ENCODE results near the gene SH3BP2.

SH3BP2 gene

GRCh38 chr4:2781911-2782310 is 11.0 kb upstream of the SH3BP2 start:
- no peak for DNase-seq (ENCODE audit: low read depth)
- no peak overlapping the region for H3K4me3 ChIP-seq (ENCODE audit: low read depth, low read length)
- no peak for TF ChIP-seq CTCF (IDR thresholded peaks at IDR 0.05; ENCODE audit: insufficient read depth, low read depth, low read length, missing control alignments)

- DNase-seq (ENCODE audit: low read depth) = no peak
- H3K4me3 ChIP-seq (ENCODE audit: low read depth, low read length) = no peak overlapping the region
- no peak for TF ChIP-seq CTCF (IDR thresholded peaks at IDR 0.05; ENCODE audit: insufficient read depth, low read depth, low read length, missing control alignments)
Observed at GRCh38 chr4:2783790-2784189, 9.1 kb upstream of the SH3BP2 start.

GRCh38 chr4:2785613-2786012 is 7.3 kb upstream of the SH3BP2 start:
- no peak overlapping the region for H3K4me3 ChIP-seq (ENCODE audit: low read depth, low read length)
- no peak for TF ChIP-seq CTCF (IDR thresholded peaks at IDR 0.05; ENCODE audit: insufficient read depth, low read depth, low read length, missing control alignments)
- DNase-seq (ENCODE audit: low read depth) = peak; percentile 75

- peak; percentile 74 for DNase-seq (ENCODE audit: low read depth)
- no peak for TF ChIP-seq CTCF (IDR thresholded peaks at IDR 0.05; ENCODE audit: insufficient read depth, low read depth, low read length, missing control alignments)
- no peak overlapping the region for H3K4me3 ChIP-seq (ENCODE audit: low read depth, low read length)
Observed at GRCh38 chr4:2786152-2786671, 6.7 kb upstream of the SH3BP2 start.

- TF ChIP-seq CTCF (IDR thresholded peaks at IDR 0.05; ENCODE audit: insufficient read depth, low read depth, low read length, missing control alignments) = no peak
- no peak for DNase-seq (ENCODE audit: low read depth)
Observed at GRCh38 chr4:2786794-2787229, 6.1 kb upstream of the SH3BP2 start.

GRCh38 chr4:2787230-2788100 is 5.4 kb upstream of the SH3BP2 start:
- TF ChIP-seq CTCF (IDR thresholded peaks at IDR 0.05; ENCODE audit: insufficient read depth, low read depth, low read length, missing control alignments) = peak; percentile 15
- H3K4me3 ChIP-seq (ENCODE audit: low read depth, low read length) = peak overlapping the region; percentile 1; the same call in 1 of the 2 replicates
- DNase-seq (ENCODE audit: low read depth) = peak; percentile 92

More at GRCh38 chr4:2786794-2787229, 6.1 kb upstream of the SH3BP2 start:
- no peak overlapping the region for H3K4me3 ChIP-seq (ENCODE audit: low read depth, low read length)
